Osteoblast (primary cell): ENCODE data around the gene PPP2R5A. TPM values are rescaled to one million over a fixed set of nuclear protein-coding genes. Genes with fewer than 3 reads are reported as not detected.

Experiments
- DNase-seq: peaks from one replicate; pipeline ENCODE4 v3.0.0; 2011; ENCODE audit warnings: low spot score, mixed read lengths; ENCODE audit not compliant: insufficient read length; ENCODE audit errors: missing footprints
- H2AFZ ChIP-seq: 2 replicates; pipeline ENCODE4 v1.6.0; 2011; ENCODE audit warnings: mild to moderate bottlenecking, low read length
- H3K27ac ChIP-seq: 2 replicates; pipeline ENCODE4 v1.5.1; 2011; ENCODE audit warnings: mild to moderate bottlenecking, low read depth, low read length, moderate library complexity
- H3K27me3 ChIP-seq: 2 replicates; pipeline ENCODE4 v1.6.0; 2012; ENCODE audit warnings: mild to moderate bottlenecking, control low read depth, inconsistent platforms, low read length, moderate library complexity; ENCODE audit not compliant: insufficient read depth
- H3K36me3 ChIP-seq: 2 replicates; pipeline ENCODE4 v1.5.1; 2011; ENCODE audit warnings: mild to moderate bottlenecking, low read length, control low read depth, moderate library complexity; ENCODE audit not compliant: insufficient read depth
- H3K4me1 ChIP-seq: 2 replicates; pipeline ENCODE4 v1.5.1; 2011; ENCODE audit warnings: mild to moderate bottlenecking, low read length, control low read depth, moderate library complexity; ENCODE audit not compliant: insufficient read depth
- H3K4me2 ChIP-seq: 2 replicates; pipeline ENCODE4 v1.6.0; 2011; ENCODE audit warnings: mild to moderate bottlenecking, low read length; ENCODE audit not compliant: insufficient read depth
- H3K4me3 ChIP-seq: fragments of 200-600 bp; sonication (generic); 3 replicates; pipeline ENCODE4 v1.5.1; 2012; ENCODE audit warnings: mild to moderate bottlenecking, low read length, inconsistent platforms; ENCODE audit not compliant: insufficient read depth
- H3K79me2 ChIP-seq: 2 replicates; pipeline ENCODE4 v1.6.0; 2012; ENCODE audit warnings: mild to moderate bottlenecking, low read length, control low read depth, inconsistent platforms; ENCODE audit not compliant: insufficient read depth
- H3K9me3 ChIP-seq: 2 replicates; pipeline ENCODE4 v1.5.1; 2011; ENCODE audit warnings: low read depth, low read length, control low read depth
- H4K20me1 ChIP-seq: 2 replicates; pipeline ENCODE4 v1.6.0; 2012; ENCODE audit warnings: mild to moderate bottlenecking, low read length, control low read depth; ENCODE audit not compliant: insufficient read depth
- CTCF ChIP-seq: IDR thresholded peaks from 2 replicates; pipeline ENCODE4 v1.5.1; 2011; ENCODE audit warnings: mild to moderate bottlenecking, low read depth, low read length, moderate library complexity; ENCODE audit errors: extremely low read depth
- total RNA-seq: library from RNA; depleted of rRNA; stranded (reverse); fragments of >200 nt; gene quantifications from 2 replicates; pipeline ENCODE4 v1.2.3, GENCODE V29; 2012

PPP2R5A gene
- total RNA-seq, 1 donor = 21.4 TPM

GRCh38 chr1:212294983-212295382 lies 9.8 kb downstream of the PPP2R5A start:
- no peak for DNase-seq
- H3K4me3 ChIP-seq = no peak overlapping the region
- H3K79me2 ChIP-seq = peaks cover 76% of the 10 kb centered on the region
- no peak overlapping the region for H3K4me2 ChIP-seq
- peaks cover 4% of the 10 kb centered on the region for H3K4me1 ChIP-seq
- no peaks in the 10 kb centered on the region for H3K36me3 ChIP-seq
- no peak overlapping the region for H3K27ac ChIP-seq
- H3K27me3 ChIP-seq = no peaks in the 10 kb centered on the region
- no peak for TF ChIP-seq CTCF
- peaks cover 44% of the 10 kb centered on the region for H4K20me1 ChIP-seq
- no peaks in the 10 kb centered on the region for H3K9me3 ChIP-seq
- H2AFZ ChIP-seq = no peak overlapping the region

- Histone ChIP-seq H3K4me2 (no peak overlapping the region), H2AFZ (no peak overlapping the region), H3K79me2 (peaks cover 71% of the 10 kb centered on the region), H3K27me3 (no peaks in the 10 kb centered on the region), H4K20me1 (peaks cover 41% of the 10 kb centered on the region), H3K4me1 (peaks cover 4% of the 10 kb centered on the region), H3K9me3 (no peaks in the 10 kb centered on the region), H3K4me3 (no peak overlapping the region), H3K36me3 (no peaks in the 10 kb centered on the region), H3K27ac (no peak overlapping the region)
- TF ChIP-seq CTCF = no peak
- no peak for DNase-seq
These were observed 10.4 kb downstream of the PPP2R5A start for GRCh38 chr1:212295579-212295978.

GRCh38 chr1:212297338-212297737 lies 12.1 kb downstream of the PPP2R5A start:
- Histone ChIP-seq H3K4me3 (no peak overlapping the region), H3K27ac (no peak overlapping the region), H2AFZ (no peak overlapping the region), H3K27me3 (no peaks in the 10 kb centered on the region), H4K20me1 (peaks cover 32% of the 10 kb centered on the region), H3K79me2 (peaks cover 66% of the 10 kb centered on the region), H3K4me2 (no peak overlapping the region), H3K4me1 (peaks cover 6% of the 10 kb centered on the region), H3K9me3 (no peaks in the 10 kb centered on the region), H3K36me3 (no peaks in the 10 kb centered on the region)
- TF ChIP-seq CTCF = no peak
- no peak for DNase-seq

- H3K9me3 ChIP-seq = no peaks in the 10 kb centered on the region
- peaks cover 59% of the 10 kb centered on the region for H3K79me2 ChIP-seq
- DNase-seq = peak; percentile 49
These were observed 16.4 kb downstream of the PPP2R5A start for GRCh38 chr1:212301580-212301979.

More at GRCh38 chr1:212301580-212301979, 16.4 kb downstream of the PPP2R5A start:
- Histone ChIP-seq H2AFZ (no peak overlapping the region), H3K4me1 (peaks cover 6% of the 10 kb centered on the region), H3K36me3 (no peaks in the 10 kb centered on the region), H4K20me1 (peaks cover 8% of the 10 kb centered on the region), H3K27me3 (no peaks in the 10 kb centered on the region), H3K27ac (peak overlapping the region; percentile 55), H3K4me2 (no peak overlapping the region), H3K4me3 (no peak overlapping the region)
- no peak for TF ChIP-seq CTCF
